ENCODE results near the gene AP1S2.

AP1S2 gene

DNA sequence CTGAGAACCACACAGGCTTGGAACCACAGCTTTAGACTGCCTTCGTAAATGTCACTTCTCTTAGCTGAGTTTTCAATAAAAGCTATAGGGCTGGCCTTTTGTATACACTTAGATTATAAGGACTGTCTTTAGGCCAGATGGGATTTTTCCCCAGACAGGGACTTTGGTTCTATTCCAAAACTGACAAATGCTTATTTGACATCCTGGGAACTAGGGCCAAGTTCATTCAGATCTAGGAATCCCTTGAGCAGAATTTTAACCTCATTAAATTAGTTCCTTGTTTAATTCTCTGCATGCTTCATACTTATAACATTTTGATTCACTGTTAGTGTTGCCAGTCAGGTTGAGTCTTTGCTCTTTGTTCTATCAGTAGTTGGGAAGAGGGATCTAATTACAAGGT, 41.2 kb downstream of the AP1S2 start:
- no peak overlapping the region for H3K4me3 ChIP-seq (ENCODE audit: low read depth, low read length)
- no peak for TF ChIP-seq CTCF (IDR thresholded peaks at IDR 0.05; ENCODE audit: low read depth, low read length)

DNA sequence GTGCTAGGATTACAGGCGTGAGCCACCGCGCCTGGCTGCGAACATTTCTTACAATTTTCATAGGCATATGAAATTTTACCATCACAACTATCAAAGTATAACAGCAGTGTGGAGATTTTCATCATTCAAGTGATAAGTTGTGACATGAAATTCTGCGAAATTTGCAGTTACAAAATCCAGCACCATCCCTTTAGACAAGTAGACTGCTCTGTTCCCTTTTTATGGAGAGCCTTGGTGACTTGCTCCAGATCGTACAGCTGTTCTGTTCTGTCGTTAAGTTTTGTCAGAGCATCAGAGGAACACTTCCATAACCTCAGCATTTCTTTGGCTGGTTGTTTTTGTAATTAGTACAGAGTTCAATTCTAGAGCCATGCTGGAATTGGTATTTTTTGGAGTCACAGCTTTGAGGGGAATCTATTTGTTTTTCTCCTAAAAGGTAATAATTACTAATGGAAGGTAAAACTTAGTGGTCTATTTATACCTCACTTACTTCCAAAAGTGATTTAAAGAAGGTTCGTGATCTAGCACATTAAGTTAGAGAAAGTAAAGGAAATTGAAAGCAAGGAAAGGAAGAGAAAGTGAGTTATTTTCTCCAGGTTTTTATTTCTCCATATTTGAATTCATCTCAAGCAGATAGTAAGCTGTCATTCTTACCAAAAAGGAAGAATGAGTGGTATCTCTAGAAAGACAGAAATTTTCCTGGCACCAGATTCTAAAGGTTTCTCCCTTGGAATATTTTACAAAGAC, 42.2 kb downstream of the AP1S2 start:
- TF ChIP-seq CTCF (IDR thresholded peaks at IDR 0.05; ENCODE audit: low read depth, low read length), result no peak

DNA sequence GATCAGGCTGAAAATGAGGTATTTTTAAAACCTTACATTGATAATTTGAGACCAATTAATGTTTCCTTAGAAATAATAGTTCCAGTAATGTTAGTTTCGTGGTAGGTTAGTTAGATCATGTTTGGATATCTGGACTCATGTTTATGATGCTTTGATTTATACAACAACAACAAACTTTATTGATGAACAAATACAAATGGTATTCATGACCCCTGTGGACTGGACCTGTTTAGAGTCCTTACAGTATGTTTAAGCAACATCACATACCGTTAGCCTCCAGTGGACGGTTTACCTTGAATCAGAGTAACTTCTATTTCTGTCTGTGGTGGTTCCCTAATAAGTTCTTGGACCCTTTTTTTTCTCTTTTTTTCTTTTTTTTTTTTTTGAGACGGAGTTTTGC, 46.4 kb downstream of the AP1S2 start:
- no peak for TF ChIP-seq CTCF (IDR thresholded peaks at IDR 0.05; ENCODE audit: low read depth, low read length)
- no peak overlapping the region for H3K4me3 ChIP-seq (ENCODE audit: low read depth, low read length)

More for the DNA sequence above, 42.2 kb downstream of the AP1S2 start:
- H3K4me3 ChIP-seq (ENCODE audit: low read depth, low read length), result no peak overlapping the region

- H3K4me3 ChIP-seq (ENCODE audit: low read depth, low read length), result no peak overlapping the region
- no peak for TF ChIP-seq CTCF (IDR thresholded peaks at IDR 0.05; ENCODE audit: low read depth, low read length)
Observed at GRCh38 chrX:15804563-15804962, 50.0 kb downstream of the AP1S2 start.

GRCh38 chrX:15797707-15798106, 56.9 kb downstream of the AP1S2 start:
- no peak for TF ChIP-seq CTCF (IDR thresholded peaks at IDR 0.05; ENCODE audit: low read depth, low read length)
- no peak overlapping the region for H3K4me3 ChIP-seq (ENCODE audit: low read depth, low read length)

DNA sequence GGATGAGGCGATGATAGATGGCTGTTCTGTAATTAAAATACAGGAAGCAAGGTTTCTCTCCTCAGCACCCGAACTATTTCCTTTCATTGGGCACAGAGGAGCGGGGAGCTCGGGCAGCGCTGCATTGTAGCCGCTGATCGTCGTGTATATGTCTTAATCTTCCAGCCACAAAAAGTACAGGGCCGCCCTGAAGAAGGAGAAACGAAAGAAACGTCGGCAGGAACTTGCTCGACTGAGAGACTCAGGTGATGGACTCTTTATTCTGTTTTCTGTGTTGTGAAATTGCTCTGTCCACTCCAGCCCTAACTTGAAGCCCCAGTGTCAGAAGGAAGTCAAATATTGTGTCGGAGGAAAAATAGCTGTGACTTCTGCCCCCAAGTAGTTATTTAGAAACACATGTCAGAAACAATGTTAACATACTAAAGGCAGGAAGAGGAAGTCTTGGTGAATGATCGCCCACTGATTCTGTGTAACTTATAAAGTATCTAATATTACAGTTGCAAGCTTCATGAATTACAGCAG, 63.8 kb downstream of the AP1S2 start:
- peak overlapping the region; percentile 76 for H3K4me3 ChIP-seq (ENCODE audit: low read depth, low read length)
- no peak for TF ChIP-seq CTCF (IDR thresholded peaks at IDR 0.05; ENCODE audit: low read depth, low read length)

- peak within 1 kb of the TSS; percentile 76 for H3K4me3 ChIP-seq (ENCODE audit: low read depth, low read length)
- TF ChIP-seq CTCF (IDR thresholded peaks at IDR 0.05; ENCODE audit: low read depth, low read length), result no peak
Observed at GRCh38 chrX:15789979-15790768, 64.4 kb downstream of the AP1S2 start, which contains the start of gene ZRSR2. TSS of gene ZRSR2 (plus strand) at chrX:15790484. CDS start at chrX:15790496, 12 bp downstream.
